T-cell (primary cell): ENCODE data around the gene MYLK2. TPM values are rescaled to one million over a fixed set of nuclear protein-coding genes. Genes with fewer than 3 reads are reported as not detected.
A peak's percentile ranks its signal among the peaks of the same experiment; 100 is the strongest.

Experiments used
- ATAC-seq, 4 experiments: fragments of 200-7000 bp in 3 of 4; fragments of 150-1000 bp in 1 of 4; cut with Tn5 transposase; replicated peaks in 1 of 4; 1 replicate in 3 of 4; 2 replicates in 1 of 4; pipeline ENCODE4 v1.10.0; 2021; ENCODE audit warnings: moderate library complexity in 3 of 4, mild to moderate bottlenecking in 2 of 4, moderate number of reproducible peaks in 1 of 4
- CTCF ChIA-PET, 2 donors: fragments of 300-600 bp; sonication (Branson Sonifier 250); formaldehyde crosslinking; loops; one replicate each; lab custom pipeline; 2022; ENCODE audit warnings: antibody characterized with exemption in 2 of 2; lab: Charles Lee
- POLR2A ChIA-PET, 2 donors: fragments of 300-600 bp; sonication (Branson Sonifier 250); formaldehyde crosslinking; loops; one replicate each; lab custom pipeline; 2022; ENCODE audit warnings: antibody characterized with exemption in 2 of 2; lab: Charles Lee
- DNase-seq, 35 experiments: peaks; one replicate each; pipeline versions ENCODE4 v3.0.0 to v3.0.0-alpha.2; 2013 to 2023
- H3K27ac ChIP-seq: one replicate; pipeline ENCODE4 v1.5.1; 2013; ENCODE audit warnings: low read length
- H3K27me3 ChIP-seq, 2 experiments: replicated peaks in 1 of 2; 1 replicate in 1 of 2; 2 replicates in 1 of 2; pipeline versions ENCODE4 v1.6.1 to v1.7.0; 2013; ENCODE audit warnings: low read length in 1 of 2, mixed read lengths in 1 of 2; ENCODE audit not compliant: control insufficient read depth in 2 of 2, insufficient read depth in 2 of 2; ENCODE audit errors: extremely low read depth in 1 of 2
- H3K36me3 ChIP-seq, 2 donors: 1 replicate in 1 of 2; 2 replicates in 1 of 2; pipeline versions ENCODE4 v1.6.1 to v1.7.0; 2013; ENCODE audit warnings: low read length in 1 of 2; ENCODE audit not compliant: control insufficient read depth in 2 of 2, insufficient read depth in 1 of 2; ENCODE audit errors: extremely low read depth in 1 of 2
- H3K4me1 ChIP-seq, 2 experiments: 1 replicate in 1 of 2; 2 replicates in 1 of 2; pipeline versions ENCODE4 v1.6.1 to v1.7.0; 2013; ENCODE audit warnings: low read length in 2 of 2, mixed read lengths in 1 of 2; ENCODE audit not compliant: insufficient read depth in 2 of 2, control insufficient read depth in 1 of 2; ENCODE audit errors: extremely low read depth in 1 of 2
- H3K4me3 ChIP-seq, 2 donors: 1 replicate in 1 of 2; 2 replicates in 1 of 2; pipeline versions ENCODE4 v1.5.1 to v1.7.0; 2013; ENCODE audit warnings: mild to moderate bottlenecking in 2 of 2, low read length in 1 of 2, moderate library complexity in 1 of 2; ENCODE audit not compliant: control insufficient read depth in 1 of 2; ENCODE audit errors: extremely low read depth in 1 of 2
- H3K9me3 ChIP-seq: 2 replicates; pipeline ENCODE4 v1.7.0; 2013
- H3K27ac Mint-ChIP-seq, 2 donors: one replicate each; pipeline ENCODE4 v1.8.0; 2020 to 2021; ENCODE audit warnings: mild to moderate bottlenecking in 2 of 2, mixed read lengths in 2 of 2
- H3K27me3 Mint-ChIP-seq, 2 donors: one replicate each; pipeline ENCODE4 v1.8.0; 2021 to 2022; ENCODE audit warnings: mixed read lengths in 2 of 2
- H3K36me3 Mint-ChIP-seq: one replicate; pipeline ENCODE4 v1.8.0; 2021; ENCODE audit warnings: mixed read lengths
- H3K4me1 Mint-ChIP-seq, 3 donors: one replicate each; pipeline ENCODE4 v1.8.0; 2020 to 2022; ENCODE audit warnings: mixed read lengths in 3 of 3, mild to moderate bottlenecking in 1 of 3
- H3K4me3 Mint-ChIP-seq, 3 donors: one replicate each; pipeline ENCODE4 v1.8.0; 2020 to 2022; ENCODE audit warnings: mild to moderate bottlenecking in 3 of 3, mixed read lengths in 3 of 3, moderate library complexity in 3 of 3
- H3K9me3 Mint-ChIP-seq, 3 donors: one replicate each; pipeline ENCODE4 v1.8.0; 2020 to 2022; ENCODE audit warnings: mixed read lengths in 3 of 3
- WGBS: methylation state at CpG from one replicate; pipeline ENCODE4 v1.1.5; 2013; ENCODE audit warnings: missing lambda C conversion rate; ENCODE audit not compliant: insufficient coverage; 5-methylcytosine and 5-hydroxymethylcytosine counted together
- total RNA-seq, 35 experiments: library from RNA in 6 of 35; stranded (reverse) in 6 of 35; fragments of 120-200 nt in 1 of 35; gene quantifications; one replicate each; pipeline versions ENCODE4 v1.2.1 to v1.2.4 and lab custom pipeline; 2013 to 2026

The MYLK2 gene
- total RNA-seq, 5 donors from 2014 or later (not counting 1 experiment from before 2014, with no cell fraction given): not detected

DNA sequence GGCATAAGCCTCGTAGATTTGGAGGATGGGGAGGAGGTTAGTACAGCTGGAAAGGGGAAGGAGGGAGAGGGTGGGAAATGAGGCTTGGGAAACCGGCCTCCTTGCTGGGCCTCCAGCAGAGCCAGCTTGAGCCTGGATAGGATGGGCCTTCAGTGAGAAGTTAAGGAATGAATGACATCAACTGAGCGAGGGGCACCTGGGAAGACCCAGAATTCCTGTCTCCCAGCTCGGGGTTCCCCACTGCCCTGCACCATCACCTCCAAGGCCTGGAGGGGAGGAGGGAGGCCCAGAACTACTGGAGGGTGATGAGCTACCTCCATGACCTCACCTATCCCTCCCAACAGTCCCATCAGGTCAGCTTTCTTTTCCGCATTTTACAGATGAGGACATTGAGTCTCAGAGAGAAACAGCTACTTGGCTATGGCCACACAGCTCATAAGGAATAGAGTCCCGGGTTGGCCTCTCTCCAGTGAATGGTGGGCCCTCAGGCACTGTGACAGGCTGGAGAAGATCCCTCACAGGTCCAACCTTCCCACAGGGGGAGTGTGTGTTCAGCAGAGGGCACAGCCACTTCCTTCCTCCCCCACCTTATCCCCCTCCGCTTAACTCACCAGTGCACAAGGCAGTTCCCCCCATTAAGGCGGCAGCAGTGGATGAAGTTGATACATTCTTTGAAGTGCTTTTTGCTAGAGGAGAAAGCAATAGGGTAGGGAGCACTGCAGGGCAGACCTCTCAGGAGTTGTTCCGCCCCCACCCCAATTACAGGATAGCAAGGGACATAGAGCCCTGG lies 44.3 kb downstream of the MYLK2 start:
- CTCF ChIA-PET: interaction anchor here in 1 of 2 donors (1.6 kb wide), 1 partner anchor 11 kb away, joined by 6 read pairs; no protein-coding TSS in a partner anchor
- no peak overlapping the region for H3K27ac ChIP-seq
- peaks cover 11 to 15% (median 12%) of the 10 kb centered on the region in 3 donors for H3K4me1 Mint-ChIP-seq
- ATAC-seq (no peak), DNase-seq (peak in 1 of 35 experiments; percentile 12)
- H3K27me3 ChIP-seq: peaks cover 0 to 37% of the 10 kb centered on the region in 2 experiments
- H3K4me1 ChIP-seq: peaks cover 3 to 14% of the 10 kb centered on the region in 2 experiments
- no peaks in the 10 kb centered on the region for H3K36me3 ChIP-seq
- H3K4me3 ChIP-seq: no peak overlapping the region
- H3K27ac Mint-ChIP-seq: no peak overlapping the region
- POLR2A ChIA-PET: no interaction called here
- H3K9me3 ChIP-seq: no peaks in the 10 kb centered on the region
- WGBS: 89% methylated on average over 2 of the region's 9 CpGs
- H3K4me3 Mint-ChIP-seq: no peak overlapping the region
- no peaks in the 10 kb centered on the region for H3K36me3 Mint-ChIP-seq
- H3K9me3 Mint-ChIP-seq: no peaks in the 10 kb centered on the region
- H3K27me3 Mint-ChIP-seq: peaks cover under 1 to 30% of the 10 kb centered on the region in 2 donors

DNA sequence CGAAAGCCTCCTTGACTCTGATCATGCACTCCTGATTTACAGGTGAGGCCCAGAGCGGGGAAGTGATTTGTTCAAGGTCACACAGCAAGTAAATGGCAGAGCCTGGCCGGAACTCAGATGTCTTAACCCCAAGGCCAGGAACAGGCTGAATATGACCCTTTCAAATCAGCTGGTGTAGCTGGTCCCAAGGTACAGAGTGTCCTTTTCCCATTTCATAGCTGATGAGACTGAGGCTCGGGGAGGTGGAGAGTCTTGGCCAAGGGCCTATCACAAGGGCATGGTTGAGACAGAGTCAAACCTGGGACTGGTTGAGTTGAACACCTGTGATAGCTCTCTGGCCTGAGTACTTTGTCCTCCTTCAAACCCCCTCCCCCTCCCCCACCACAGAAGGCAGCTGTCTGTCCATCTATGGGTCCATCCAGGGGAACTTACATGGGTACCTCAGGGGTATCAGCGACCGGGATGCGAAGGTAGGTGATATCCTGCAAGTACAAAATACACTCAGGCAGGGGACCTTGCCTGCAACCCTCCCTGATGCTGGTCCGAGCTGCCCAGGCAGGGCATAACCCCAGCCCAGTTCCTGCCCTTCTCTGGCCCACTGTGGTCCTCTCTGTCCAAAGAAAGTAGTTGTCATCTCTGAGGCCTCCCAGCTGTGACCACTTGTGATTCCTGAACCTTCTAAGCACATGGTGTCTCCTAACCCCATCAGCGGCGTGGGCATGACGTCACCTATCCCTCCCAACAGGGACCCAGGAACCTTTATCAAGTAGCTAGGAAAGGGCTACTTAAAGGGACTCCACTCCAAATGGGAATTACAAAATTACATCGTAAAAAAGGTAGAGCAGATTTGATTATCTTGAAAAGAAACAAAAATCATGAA lies 45.6 kb downstream of the MYLK2 start:
- H3K27ac Mint-ChIP-seq: no peak overlapping the region
- H3K4me3 Mint-ChIP-seq: no peak overlapping the region
- Histone ChIP-seq H3K4me1 (peaks cover 3 to 18% of the 10 kb centered on the region in 2 experiments), H3K27me3 (peaks cover 0 to 37% of the 10 kb centered on the region in 2 experiments), H3K27ac (no peak overlapping the region), H3K9me3 (no peaks in the 10 kb centered on the region), H3K36me3 (no peaks in the 10 kb centered on the region), H3K4me3 (no peak overlapping the region)
- ChIA-PET POLR2A (no interaction called here), CTCF (interaction anchor here in 1 of 2 donors (1.6 kb wide), 1 partner anchor 12 kb away, joined by 6 read pairs; no protein-coding TSS in a partner anchor)
- 89% methylated on average over 9 of the region's 12 CpGs for WGBS
- H3K36me3 Mint-ChIP-seq: no peaks in the 10 kb centered on the region
- ATAC-seq (no peak), DNase-seq (no peak)
- H3K27me3 Mint-ChIP-seq: peaks cover 11 to 31% of the 10 kb centered on the region in 2 donors
- H3K9me3 Mint-ChIP-seq: no peaks in the 10 kb centered on the region
- H3K4me1 Mint-ChIP-seq: peaks cover 12 to 24% (median 16%) of the 10 kb centered on the region in 3 donors

DNA sequence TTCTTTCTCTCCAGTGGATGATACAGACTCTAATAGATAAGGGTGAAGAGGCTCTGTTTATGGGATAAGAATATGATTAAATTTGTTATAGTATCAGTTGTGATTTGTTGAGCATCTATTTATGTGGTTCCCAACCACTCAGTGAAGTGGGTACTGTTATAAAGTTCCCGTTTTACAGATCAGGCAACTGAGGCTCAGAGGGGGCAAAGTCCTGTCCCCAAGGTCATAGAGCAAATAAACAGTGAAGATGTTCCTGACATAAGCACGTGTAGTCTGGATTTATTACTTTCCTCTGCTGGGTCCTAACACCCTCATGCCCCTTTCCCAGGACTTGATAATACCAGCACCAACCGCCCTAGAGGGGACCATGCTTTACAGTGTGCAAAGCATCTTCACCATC lies 47.1 kb downstream of the MYLK2 start:
- Histone ChIP-seq H3K4me3 (no peak overlapping the region), H3K9me3 (no peaks in the 10 kb centered on the region), H3K27ac (no peak overlapping the region), H3K4me1 (peaks cover 0 to 18% of the 10 kb centered on the region in 2 experiments), H3K36me3 (no peaks in the 10 kb centered on the region), H3K27me3 (peaks cover 0 to 35% of the 10 kb centered on the region in 2 experiments)
- H3K9me3 Mint-ChIP-seq: no peaks in the 10 kb centered on the region
- WGBS: 73% methylated on average over 2 of the region's 3 CpGs
- peaks cover 11 to 24% (median 19%) of the 10 kb centered on the region in 3 donors for H3K4me1 Mint-ChIP-seq
- H3K36me3 Mint-ChIP-seq: no peaks in the 10 kb centered on the region
- peaks cover 20 to 31% of the 10 kb centered on the region in 2 donors for H3K27me3 Mint-ChIP-seq
- no peak overlapping the region for H3K4me3 Mint-ChIP-seq
- DNase-seq (no peak), ATAC-seq (no peak)
- H3K27ac Mint-ChIP-seq: no peak overlapping the region
- ChIA-PET POLR2A (no interaction called here), CTCF (no interaction called here)

DNA sequence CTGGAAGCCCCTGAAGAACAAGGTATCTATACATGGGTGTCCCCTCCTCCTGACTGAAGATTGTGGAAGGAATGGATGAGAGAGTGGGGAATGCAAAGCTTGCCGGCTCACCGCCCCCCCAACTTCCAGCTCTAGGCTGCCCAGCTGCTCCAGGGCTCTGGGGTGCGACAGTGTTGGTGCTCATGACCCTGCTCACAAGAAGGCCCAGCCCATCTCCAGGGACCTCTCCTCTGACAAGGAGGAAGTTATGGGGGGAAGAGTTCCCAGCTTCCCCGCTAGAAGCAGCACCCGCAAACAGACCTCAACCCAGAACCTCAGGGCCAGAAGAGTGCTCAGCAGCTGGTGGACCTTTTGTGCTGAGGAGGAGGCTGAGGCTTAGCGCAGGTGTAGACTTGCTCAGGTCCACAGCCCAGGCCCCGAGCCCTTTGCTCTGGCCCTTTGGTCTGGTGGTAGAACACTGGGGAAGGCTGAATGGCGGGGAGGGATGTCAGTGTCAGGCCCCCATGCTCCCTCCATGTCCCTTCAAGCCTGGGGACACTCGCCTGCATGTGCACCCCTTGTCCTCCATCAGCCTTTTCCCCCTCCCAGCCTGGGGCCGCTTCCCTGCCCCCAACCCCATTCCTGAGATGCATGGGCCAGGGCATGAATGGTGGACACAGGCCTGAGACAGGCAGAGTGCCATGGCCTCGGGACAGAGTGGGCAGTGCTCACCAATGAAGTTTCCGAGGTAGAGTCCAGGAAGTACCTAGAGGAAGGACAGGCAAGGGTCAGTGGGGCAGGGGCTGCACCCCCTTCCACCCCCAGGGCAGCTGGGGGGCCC lies 49.9 kb downstream of the MYLK2 start:
- 82% methylated on average over 6 of the region's 12 CpGs for WGBS
- ATAC-seq: no peak

DNA sequence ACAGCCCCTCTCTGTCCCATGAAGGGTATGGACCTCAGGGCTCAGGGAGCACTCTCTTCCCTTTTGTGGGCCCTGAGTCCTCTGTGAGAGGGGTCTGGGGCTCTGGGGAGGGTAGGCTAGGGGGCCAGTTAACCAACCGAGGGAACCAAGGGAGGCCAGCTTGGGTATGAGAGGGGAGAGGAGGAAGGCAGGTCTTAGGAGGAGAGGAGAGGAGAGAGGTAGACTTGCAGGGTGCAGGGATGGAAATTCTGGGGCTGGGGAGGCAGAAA lies 50.5 kb downstream of the MYLK2 start:
- Mint-ChIP-seq H3K27ac (no peak overlapping the region), H3K4me3 (peak overlapping the region; percentile 81 to 92 (median 83)), H3K4me1 (peaks cover 8 to 19% (median 14%) of the 10 kb centered on the region in 3 donors), H3K27me3 (peaks cover 31 to 43% of the 10 kb centered on the region in 2 donors), H3K9me3 (no peaks in the 10 kb centered on the region), H3K36me3 (no peaks in the 10 kb centered on the region)
- 13% methylated on average over 1 of the region's 1 CpG for WGBS
- Histone ChIP-seq H3K9me3 (no peaks in the 10 kb centered on the region), H3K27ac (no peak overlapping the region), H3K4me3 (peak overlapping the region; percentile 30 to 58), H3K4me1 (peaks cover 0 to 15% of the 10 kb centered on the region in 2 experiments), H3K27me3 (peaks cover 0 to 44% of the 10 kb centered on the region in 2 experiments), H3K36me3 (no peaks in the 10 kb centered on the region)
- DNase-seq (no peak), ATAC-seq (no peak)
- POLR2A ChIA-PET: no interaction called here
- CTCF ChIA-PET: no interaction called here

More for the DNA sequence above, 49.9 kb downstream of the MYLK2 start:
- Mint-ChIP-seq H3K4me1 (peaks cover 8 to 19% (median 14%) of the 10 kb centered on the region in 3 donors), H3K9me3 (no peaks in the 10 kb centered on the region), H3K27ac (no peak overlapping the region), H3K4me3 (peak overlapping the region; percentile 81 to 92 (median 83)), H3K27me3 (peaks cover 31 to 43% of the 10 kb centered on the region in 2 donors), H3K36me3 (no peaks in the 10 kb centered on the region)
- no peak for DNase-seq
- Histone ChIP-seq H3K27ac (no peak overlapping the region), H3K36me3 (no peaks in the 10 kb centered on the region), H3K4me3 (no peak overlapping the region), H3K27me3 (peaks cover 0 to 44% of the 10 kb centered on the region in 2 experiments), H3K9me3 (no peaks in the 10 kb centered on the region), H3K4me1 (peaks cover 0 to 15% of the 10 kb centered on the region in 2 experiments)
- ChIA-PET POLR2A (no interaction called here), CTCF (no interaction called here)
